IMR-90 (cell line): ENCODE data around the gene CACNA1D. TPM values are rescaled to one million over a fixed set of nuclear protein-coding genes. Genes with fewer than 3 reads are reported as not detected.

Source experiments
- ATAC-seq: fragments of 200-7000 bp; cut with Tn5 transposase; 2 replicates; pipeline ENCODE4 v1.9.1; 2020; ENCODE audit warnings: low read depth, mild to moderate bottlenecking, moderate library complexity
- BruUV-seq: library from RNA; stranded (reverse); fragments of 400-500 nt; replicated peaks from 2 replicates; lab custom pipeline; 2021; lab: Mats Ljungman, UMichigan
- CTCF ChIA-PET: fragments of 300-600 bp; formaldehyde crosslinking; extraction: SDS; loops from one replicate; lab custom pipeline; 2021; ENCODE audit warnings: antibody characterized with exemption; lab: Yijun Ruan, JAX
- POLR2A ChIA-PET: fragments of 300-600 bp; sonication (Branson Sonifier 250); formaldehyde crosslinking; loops from one replicate; lab custom pipeline; 2022; ENCODE audit warnings: antibody characterized with exemption; ENCODE audit not compliant: unreplicated experiment; lab: Charles Lee
- DNase-seq: peaks from one replicate; pipeline ENCODE4 v3.0.0; 2013
- H2AFZ ChIP-seq: replicated peaks from 2 replicates; pipeline ENCODE3; 2013; ENCODE audit warnings: low read length, mild to moderate bottlenecking; ENCODE audit not compliant: poor library complexity
- H2AK5ac ChIP-seq: 2 replicates; pipeline ENCODE4 v1.6.1; 2013; ENCODE audit warnings: low read depth, low read length, inconsistent platforms
- H2AK9ac ChIP-seq: replicated peaks from 2 replicates; pipeline ENCODE3; 2013; ENCODE audit warnings: mild to moderate bottlenecking, low read depth, low read length, moderate library complexity; ENCODE audit not compliant: poor library complexity
- H2BK120ac ChIP-seq: 2 replicates; pipeline ENCODE4 v1.6.1; 2013; ENCODE audit warnings: low read depth, low read length, inconsistent platforms
- H2BK15ac ChIP-seq: 3 replicates; pipeline ENCODE4 v1.6.1; 2013; ENCODE audit warnings: low read depth, low read length, inconsistent platforms
- H2BK20ac ChIP-seq: 2 replicates; pipeline ENCODE4 v1.6.1; 2013; ENCODE audit warnings: low read depth, mild to moderate bottlenecking, inconsistent platforms, low read length, moderate library complexity
- H2BK5ac ChIP-seq: 2 replicates; pipeline ENCODE4 v1.6.1; 2013; ENCODE audit warnings: mild to moderate bottlenecking, low read depth, low read length, inconsistent platforms; ENCODE audit not compliant: poor library complexity, severe bottlenecking
- H3K14ac ChIP-seq: replicated peaks from 2 replicates; pipeline ENCODE4 v1.6.1; 2013; ENCODE audit warnings: low read depth, low read length, inconsistent platforms
- H3K18ac ChIP-seq: 2 replicates; pipeline ENCODE4 v1.6.1; 2013; ENCODE audit warnings: low read depth, low read length, control low read depth
- H3K23ac ChIP-seq: 2 replicates; pipeline ENCODE4 v1.6.1; 2013; ENCODE audit warnings: low read depth, low read length, inconsistent platforms
- H3K27ac ChIP-seq: 2 replicates; pipeline ENCODE4 v1.5.1; 2013; ENCODE audit warnings: mild to moderate bottlenecking, control low read depth, low read length; ENCODE audit not compliant: insufficient read depth
- H3K27me3 ChIP-seq: 2 replicates; pipeline ENCODE4 v1.6.1; 2013; ENCODE audit warnings: low read length; ENCODE audit not compliant: control insufficient read depth, insufficient read depth
- H3K36me3 ChIP-seq: 2 replicates; pipeline ENCODE4 v1.6.1; 2013; ENCODE audit warnings: low read length, mixed read lengths; ENCODE audit not compliant: control insufficient read depth, insufficient read depth
- H3K4ac ChIP-seq: 2 replicates; pipeline ENCODE4 v1.6.1; 2013; ENCODE audit warnings: low read depth, low read length, inconsistent platforms
- H3K4me1 ChIP-seq: 2 replicates; pipeline ENCODE4 v1.6.1; 2013; ENCODE audit warnings: low read length, mixed read lengths; ENCODE audit not compliant: control insufficient read depth, insufficient read depth
- H3K4me2 ChIP-seq: 2 replicates; pipeline ENCODE4 v1.6.1; 2013; ENCODE audit warnings: low read depth, mild to moderate bottlenecking, control low read depth, low read length, moderate library complexity
- H3K4me3 ChIP-seq: 2 replicates; pipeline ENCODE4 v1.5.1; 2013; ENCODE audit warnings: low read depth, mild to moderate bottlenecking, control low read depth, low read length, moderate library complexity; ENCODE audit not compliant: insufficient read depth
- H3K56ac ChIP-seq: 2 replicates; pipeline ENCODE4 v1.6.1; 2013; ENCODE audit warnings: low read length, inconsistent platforms; ENCODE audit not compliant: insufficient read depth; ENCODE audit errors: extremely low read depth
- H3K79me1 ChIP-seq, 2 experiments: 2 replicates each; pipeline ENCODE4 v1.6.1; 2013; ENCODE audit warnings: low read length in 2 of 2, inconsistent platforms in 1 of 2, low read depth in 1 of 2
- H3K9ac ChIP-seq: 2 replicates; pipeline ENCODE4 v1.6.1; 2013; ENCODE audit warnings: low read depth, low read length, control low read depth
- H3K9me1 ChIP-seq: 2 replicates; pipeline ENCODE4 v1.6.1; 2013; ENCODE audit warnings: low read length, inconsistent platforms; ENCODE audit not compliant: insufficient read depth
- H3K9me3 ChIP-seq: 2 replicates; pipeline ENCODE4 v1.6.1; 2013; ENCODE audit warnings: low read length; ENCODE audit not compliant: control insufficient read depth, insufficient read depth
- H4K20me1 ChIP-seq: 2 replicates; pipeline ENCODE4 v1.6.1; 2013; ENCODE audit warnings: low read length, inconsistent platforms; ENCODE audit not compliant: insufficient read depth
- H4K5ac ChIP-seq: 2 replicates; pipeline ENCODE4 v1.6.1; 2013; ENCODE audit warnings: mild to moderate bottlenecking, low read depth, low read length, control low read depth
- H4K8ac ChIP-seq, 2 experiments: 2 replicates each; pipeline ENCODE4 v1.6.1; 2013; ENCODE audit warnings: low read depth in 2 of 2, low read length in 2 of 2, control low read depth in 1 of 2, inconsistent platforms in 1 of 2
- H4K91ac ChIP-seq: 2 replicates; pipeline ENCODE4 v1.6.1; 2013; ENCODE audit warnings: low read depth, low read length, inconsistent platforms; ENCODE audit not compliant: insufficient read depth
- CEBPB ChIP-seq: IDR thresholded peaks from 2 replicates; pipeline ENCODE4 v1.6.1; 2012; ENCODE audit warnings: low read depth, low read length, improper control_type of control experiment
- CHD1 ChIP-seq: IDR thresholded peaks from 2 replicates; pipeline ENCODE4 v1.6.1; 2012; ENCODE audit warnings: low read depth, low read length, improper control_type of control experiment
- CTCF ChIP-seq: conservative IDR thresholded peaks from 2 replicates; pipeline ENCODE4 v1.5.1; 2012; ENCODE audit warnings: mild to moderate bottlenecking, low read depth, low read length, improper control_type of control experiment
- ELK1 ChIP-seq: fragments of 150-350 bp; IDR thresholded peaks from 2 replicates; pipeline ENCODE4 v1.6.1; 2016; ENCODE audit warnings: low read depth, mild to moderate bottlenecking, low read length, moderate library complexity, borderline replicate concordance
- MAFK ChIP-seq: IDR thresholded peaks from 2 replicates; pipeline ENCODE4 v1.6.1; 2012; ENCODE audit warnings: low read depth, low read length, improper control_type of control experiment
- MAZ ChIP-seq: IDR thresholded peaks from 2 replicates; pipeline ENCODE4 v1.6.1; 2012; ENCODE audit warnings: low read depth, mild to moderate bottlenecking, low read length, improper control_type of control experiment, moderate library complexity, borderline replicate concordance
- MXI1 ChIP-seq: IDR thresholded peaks from 2 replicates; pipeline ENCODE4 v1.6.1; 2012; ENCODE audit warnings: low read depth, mild to moderate bottlenecking, low read length, moderate library complexity, borderline replicate concordance
- RAD21 ChIP-seq: IDR thresholded peaks from 2 replicates; pipeline ENCODE4 v1.6.1; 2012; ENCODE audit warnings: low read length, improper control_type of control experiment
- RCOR1 ChIP-seq: IDR thresholded peaks from 2 replicates; pipeline ENCODE4 v1.6.1; 2012; ENCODE audit warnings: mild to moderate bottlenecking, low read length, improper control_type of control experiment; ENCODE audit not compliant: insufficient replicate concordance
- RFX5 ChIP-seq: IDR thresholded peaks from 2 replicates; pipeline ENCODE4 v1.8.0; 2012; ENCODE audit warnings: low read depth, mild to moderate bottlenecking, low read length, moderate library complexity
- SMC3 ChIP-seq: fragments of 150-350 bp; IDR thresholded peaks from 2 replicates; pipeline ENCODE4 v1.6.1; 2016; ENCODE audit warnings: low read depth, mild to moderate bottlenecking, antibody characterized with exemption, low read length, moderate library complexity
- USF2 ChIP-seq: fragments of 150-350 bp; IDR thresholded peaks from 2 replicates; pipeline ENCODE4 v1.6.1; 2017; ENCODE audit warnings: mild to moderate bottlenecking, antibody characterized with exemption, low read length, low read depth
- WGBS, 2 experiments: methylation state at CpG; one replicate each; pipeline versions ENCODE4 v1.1.5 to v1.1.7; 2013; ENCODE audit warnings: missing lambda C conversion rate in 2 of 2; ENCODE audit not compliant: insufficient read length in 1 of 2; ENCODE audit errors: extremely low coverage in 2 of 2; 5-methylcytosine and 5-hydroxymethylcytosine counted together
- dilution Hi-C: fragments of 300-500 bp; cut with HindIII; formaldehyde crosslinking; loops from one replicate; pipeline ENCODE4 v1.14.3; 2018; ENCODE audit warnings: low sequenced_read_pairs; ENCODE audit not compliant: unreplicated experiment
- in situ Hi-C: fragments of 300-500 bp; cut with MboI; formaldehyde crosslinking; loops from 3 replicates; pipeline ENCODE4 v1.14.3; 2019; ENCODE audit warnings: low sequenced_read_pairs, inconsistent platforms, mixed read lengths
- intact Hi-C: fragments of 100-400 bp; cut with micrococcal nuclease; formaldehyde crosslinking; loops from 2 replicates; pipeline ENCODE4 v1.10.0; 2022
- polyA plus RNA-seq, 3 experiments: library from polyadenylated mRNA; depleted of rRNA; stranded (reverse); fragments of >200 nt; gene quantifications; 2 replicates each; pipeline ENCODE4 v1.2.3, GENCODE V29; 2012; ENCODE audit warnings: low replicate concordance in 1 of 3
- total RNA-seq: library from RNA; depleted of rRNA; stranded (reverse); fragments of >200 nt; gene quantifications from 2 replicates; pipeline ENCODE4 v1.2.3, GENCODE V29; 2012

CACNA1D gene
- total and polyA plus RNA-seq, 2 of the 4 experiments (the other 2 are of a cell fraction) = 0.07 TPM; not detected in 1

GRCh38 chr3:53553200-53553599 lies 58.8 kb downstream of the CACNA1D start:
- in situ Hi-C loops (no loop called here), intact Hi-C loops (no loop called here), dilution Hi-C loops (no loop called here)
- H3K4me3 ChIP-seq = no peak overlapping the region
- no peak overlapping the region for H3K9ac ChIP-seq
- H3K27me3 ChIP-seq = 0 out of 2 replicates have a peak, but pooled peaks cover 2% of the 10 kb centered on the region
- no peak overlapping the region for H3K27ac ChIP-seq
- POLR2A ChIA-PET = no interaction called here
- no peak overlapping the region for H4K91ac ChIP-seq
- H3K4me1 ChIP-seq = no peaks in the 10 kb centered on the region
- H3K14ac ChIP-seq = no peak overlapping the region
- no peak overlapping the region for H2BK20ac ChIP-seq
- ATAC-seq = no peak
- no peak overlapping the region for H3K18ac ChIP-seq
- H3K79me1 ChIP-seq = no peaks in the 10 kb centered on the region
- CTCF ChIA-PET = no interaction called here
- no peak overlapping the region for H2BK5ac ChIP-seq
- no peak overlapping the region for H4K8ac ChIP-seq
- H3K9me1 ChIP-seq = no peaks in the 10 kb centered on the region
- H2AFZ ChIP-seq = no peak overlapping the region
- no peak overlapping the region for H2AK5ac ChIP-seq
- no peaks in the 10 kb centered on the region for H3K9me3 ChIP-seq
- no peak for DNase-seq
- no peak overlapping the region for H2AK9ac ChIP-seq
- WGBS, 2 experiments = no CpG with 5 or more reads among the region's 5 CpGs
- no peak overlapping the region for H3K4me2 ChIP-seq
- no peak overlapping the region for H3K4ac ChIP-seq
- no peak overlapping the region for H2BK120ac ChIP-seq
- H3K23ac ChIP-seq = no peak overlapping the region
- BruUV-seq = no TSS peak
- H3K36me3 ChIP-seq = no peaks in the 10 kb centered on the region
- H4K5ac ChIP-seq = no peak overlapping the region
- H2BK15ac ChIP-seq = no peak overlapping the region
- no peak for TF ChIP-seq MAFK
- TF ChIP-seq MAZ = no peak
- no peak for TF ChIP-seq RAD21
- TF ChIP-seq RCOR1 = no peak
- no peak for TF ChIP-seq USF2
- TF ChIP-seq SMC3 = no peak
- no peak for TF ChIP-seq ELK1
- no peak for TF ChIP-seq CTCF
- no peak for TF ChIP-seq CEBPB
- TF ChIP-seq RFX5 = no peak
- no peak for TF ChIP-seq CHD1
- no peak for TF ChIP-seq MXI1
- no peak overlapping the region for H3K56ac ChIP-seq
- no peaks in the 10 kb centered on the region for H4K20me1 ChIP-seq
